Right lobe of liver (tissue), 6 donors: Measurements from ENCODE around the gene TBCCD1. TPM values are rescaled to one million over a fixed set of nuclear protein-coding genes. Genes with fewer than 3 reads are reported as not detected.

Experiments used
- ATAC-seq, 4 donors: fragments of 200-7000 bp; cut with Tn5 transposase; one replicate each; pipeline ENCODE4 v1.9.1; 2020; ENCODE audit warnings: mild to moderate bottlenecking in 4 of 4, moderate library complexity in 4 of 4
- DNase-seq, 3 donors: peaks; one replicate each; pipeline ENCODE4 v3.0.0-alpha.2; 2020
- H3K27ac ChIP-seq, 3 donors: fragments of 200-600 bp; one replicate each; pipeline ENCODE4 v1.8.0; 2022
- H3K27me3 ChIP-seq, 2 donors: fragments of 200-600 bp; one replicate each; pipeline ENCODE4 v1.8.0; 2022
- H3K36me3 ChIP-seq, 4 donors: fragments of 200-600 bp; sonication (generic) in 1 of 4; one replicate each; pipeline versions ENCODE4 v1.5.1 to v1.8.0; 2017 to 2022; ENCODE audit warnings: control low read depth in 1 of 4
- H3K4me1 ChIP-seq, 4 donors: fragments of 200-600 bp; sonication (generic) in 1 of 4; one replicate each; pipeline versions ENCODE4 v1.5.1 to v1.8.0; 2017 to 2022; ENCODE audit warnings: control low read depth in 1 of 4
- H3K4me3 ChIP-seq, 3 donors: fragments of 200-600 bp; one replicate each; pipeline ENCODE4 v1.8.0; 2022
- H3K9me3 ChIP-seq, 4 donors: fragments of 200-600 bp; sonication (generic) in 1 of 4; one replicate each; pipeline versions ENCODE4 v1.5.1 to v1.8.0; 2017 to 2022; ENCODE audit warnings: control low read depth in 1 of 4
- CTCF ChIP-seq, 4 donors: fragments of 200-600 bp in 3 of 4; fragments of 450-650 bp in 1 of 4; IDR thresholded peaks; one replicate each; pipeline versions ENCODE4 v1.5.1 to v1.8.0; 2016 to 2022; ENCODE audit warnings: antibody characterized with exemption in 4 of 4, mild to moderate bottlenecking in 2 of 4
- POLR2A ChIP-seq: fragments of 450-650 bp; IDR thresholded peaks from one replicate; pipeline ENCODE4 v1.6.1; 2017; ENCODE audit warnings: antibody characterized with exemption, mild to moderate bottlenecking
- WGBS: methylation state at CpG from one replicate; pipeline ENCODE4 v1.1.6; 2018; ENCODE audit warnings: low coverage, low lambda C conversion rate; ENCODE audit not compliant: insufficient coverage; ENCODE audit errors: missing lambda C conversion rate; 5-methylcytosine and 5-hydroxymethylcytosine counted together
- intact Hi-C, 2 donors: fragments of 100-400 bp; cut with DNase I; formaldehyde crosslinking; loops; one replicate each; pipeline versions ENCODE4 v1.11.2 to v1.14.1; 2022
- total RNA-seq, 6 experiments: library from RNA; depleted of rRNA in 2 of 6; stranded (reverse); fragments of >200 nt in 2 of 6; fragmentation: NEBNext Ultra II Directional in 3 of 6; extraction: Animal tissue kit (Norgen Biotek cat#: 25700) in 3 of 6; gene quantifications; one replicate each; pipeline versions ENCODE4 v1.1.0 to v1.2.4, GENCODE V29; 2016 to 2023
- donor health status: DM: no; HTN: yes; CAD: no.
- donor health status: DM: no; HTN: no; CAD: no.
- donor health status: DM: no; HTN: no; CAD: no.
- donor health status: DM: no; HTN: yes; CAD: no.
- donor health status: DM: no; HTN: yes; CAD: no.

The TBCCD1 gene
- total RNA-seq, 6 experiments from 2014 or later = 6.7 to 8.7 (median 7.5) TPM

DNA sequence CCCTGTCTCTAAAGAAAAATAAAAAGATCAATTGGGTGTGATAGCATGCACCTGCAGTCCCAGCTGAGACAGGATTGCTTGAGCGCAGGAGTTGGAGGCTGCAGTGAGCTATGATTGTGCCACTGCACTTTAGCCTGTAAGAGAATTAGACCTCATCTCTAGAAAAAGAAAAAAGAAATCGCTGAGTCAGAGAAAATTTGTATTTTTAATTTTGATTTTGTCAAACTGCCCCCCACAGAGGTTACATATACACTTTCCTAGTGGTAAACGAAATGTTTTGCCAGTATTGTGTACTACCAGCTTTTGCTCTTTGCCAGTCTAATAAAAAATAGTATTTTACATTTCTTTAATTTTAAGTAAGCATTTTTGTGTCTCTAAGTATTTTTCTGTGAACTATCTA, 17.6 kb downstream of the TBCCD1 start:
- Histone ChIP-seq H3K4me1 (no peaks in the 10 kb centered on the region), H3K27ac (no peak overlapping the region), H3K27me3 (no peaks in the 10 kb centered on the region), H3K36me3 (peaks cover 0 to 39% (median 11%) of the 10 kb centered on the region in 4 donors), H3K4me3 (no peak overlapping the region), H3K9me3 (no peaks in the 10 kb centered on the region)
- TF ChIP-seq POLR2A (no peak), CTCF (IDR thresholded peaks at IDR 0.05) (no peak)
- DNase-seq = no peak
- intact Hi-C loops = no loop called here
- 95% methylated on average over 3 of the region's 3 CpGs for WGBS
- no peak for ATAC-seq

GRCh38 chr3:186544281-186544680, 22.9 kb downstream of the TBCCD1 start, which contains the start of gene CRYGS:
CRYGS (minus strand) TSS chr3:186544380; CDS start chr3:186544326, 54 bp downstream.
- DNase-seq = no peak
- Histone ChIP-seq H3K27ac (no peak within 1 kb of the TSS), H3K4me3 (no peak within 1 kb of the TSS), H3K9me3 (no peaks in the 10 kb centered on the region), H3K4me1 (no peaks in the 10 kb centered on the region), H3K36me3 (peaks cover 0 to 16% (median 7%) of the 10 kb centered on the region in 4 donors), H3K27me3 (no peaks in the 10 kb centered on the region)
- TF ChIP-seq CTCF (IDR thresholded peaks at IDR 0.05) = no peak
- no peak for TF ChIP-seq POLR2A
- intact Hi-C loops = no loop called here
- ATAC-seq = no peak
- WGBS = 58% methylated on average over 2 of the region's 2 CpGs

DNA sequence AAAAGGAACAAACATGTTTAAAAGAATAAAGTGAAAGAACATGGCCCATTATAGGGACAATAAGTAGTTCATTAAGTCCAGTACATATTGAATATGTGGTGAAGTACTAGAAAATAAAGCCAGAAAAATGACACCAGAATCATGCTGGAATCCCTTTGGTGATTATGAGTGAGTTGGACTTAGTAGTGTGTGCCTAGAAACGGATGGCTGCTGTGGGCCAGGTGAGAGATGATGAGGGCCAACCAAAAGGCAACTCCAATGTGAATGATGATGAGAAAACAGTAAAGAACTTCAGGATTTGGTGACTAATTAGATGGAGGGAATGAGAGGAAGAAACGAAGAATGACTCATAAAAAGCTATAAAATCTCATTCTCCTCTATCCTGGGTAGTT, 26.3 kb downstream of the TBCCD1 start:
- TF ChIP-seq POLR2A (no peak), CTCF (IDR thresholded peaks at IDR 0.05) (no peak)
- peaks cover 0 to 5% (median 2%) of the 10 kb centered on the region in 4 donors for H3K4me1 ChIP-seq
- H3K27me3 ChIP-seq = no peaks in the 10 kb centered on the region
- H3K4me3 ChIP-seq = no peak overlapping the region
- peaks cover 0 to 10% (median 4%) of the 10 kb centered on the region in 4 donors for H3K36me3 ChIP-seq
- ATAC-seq (peak in 1 of 4 donors; percentile 18), DNase-seq (no peak)
- no peak overlapping the region for H3K27ac ChIP-seq
- 14% methylated on average over 2 of the region's 2 CpGs for WGBS
- intact Hi-C loops = no loop called here
- no peaks in the 10 kb centered on the region for H3K9me3 ChIP-seq

GRCh38 chr3:186540221-186540834, 26.8 kb downstream of the TBCCD1 start:
- ATAC-seq (peak; percentile 87 to 94 (median 92)), DNase-seq (peak in 2 of 3 donors; percentile 49 to 78)
- intact Hi-C loops = no loop called here
- 10% methylated on average over 8 of the region's 8 CpGs for WGBS
- H3K27me3 ChIP-seq = no peaks in the 10 kb centered on the region
- H3K9me3 ChIP-seq = no peaks in the 10 kb centered on the region
- H3K4me1 ChIP-seq = peaks cover 0 to 5% (median 2%) of the 10 kb centered on the region in 4 donors
- peak; percentile 72 to 88 (median 80) for TF ChIP-seq CTCF (IDR thresholded peaks at IDR 0.05)
- no peak for TF ChIP-seq POLR2A
- no peak overlapping the region for H3K4me3 ChIP-seq
- no peak overlapping the region for H3K27ac ChIP-seq
- peaks cover 0 to 10% (median 4%) of the 10 kb centered on the region in 4 donors for H3K36me3 ChIP-seq
